Mucosa of gallbladder (tissue), 1 donor: ENCODE measurements around the gene ANXA1. TPM values are rescaled to one million over a fixed set of nuclear protein-coding genes. Genes with fewer than 3 reads are reported as not detected.

Experiments
- DNase-seq: peaks from one replicate; pipeline ENCODE4 v3.0.0-alpha.2; 2020; ENCODE audit warnings: low spot score
- total RNA-seq: library from RNA; stranded (reverse); gene quantifications from one replicate; pipeline ENCODE4 v1.2.1, GENCODE V29; 2021
- donor health status: DM: no; HTN: no; CAD: no.

Gene ANXA1
- total RNA-seq, 1 donor from 2014 or later, result 55.5 TPM

DNA sequence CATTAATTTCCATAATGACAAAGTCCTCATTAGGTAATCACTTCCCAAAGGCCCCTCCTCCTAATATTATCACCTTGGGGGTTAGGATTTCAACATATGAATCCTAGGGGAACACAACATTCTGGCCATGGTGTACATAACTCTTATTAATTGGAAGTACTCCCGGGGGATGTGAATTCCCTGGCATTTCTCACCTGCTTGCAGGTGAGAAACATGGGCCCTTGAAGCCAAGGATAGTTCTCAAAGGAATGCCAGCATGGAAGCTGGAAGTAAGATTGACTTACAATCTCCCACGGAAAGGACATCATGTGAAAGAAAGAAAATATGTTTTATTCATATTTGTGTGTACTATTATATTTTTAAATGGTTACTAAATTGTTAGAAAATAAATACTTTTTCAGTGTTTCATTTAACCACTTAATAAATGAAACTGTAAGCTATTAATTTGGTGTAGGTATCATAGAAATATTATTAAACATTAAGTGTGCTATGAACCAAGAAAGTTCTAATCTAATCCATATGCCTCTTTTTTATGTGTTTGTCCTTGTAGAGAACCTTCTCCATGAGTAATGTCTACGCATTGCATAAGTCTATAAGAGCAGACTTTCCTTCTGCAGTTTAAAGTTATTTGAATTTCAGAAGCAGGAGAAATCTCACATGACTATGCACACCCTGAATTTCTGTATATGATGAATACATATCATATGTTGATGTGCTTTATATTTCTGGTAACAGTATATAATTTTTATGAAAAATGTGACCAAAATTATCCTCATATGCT, 59.4 kb downstream of the ANXA1 start:
- no peak for DNase-seq

- DNase-seq, result no peak
Observed at GRCh38 chr9:73213300-73213699, 61.6 kb downstream of the ANXA1 start.

DNA sequence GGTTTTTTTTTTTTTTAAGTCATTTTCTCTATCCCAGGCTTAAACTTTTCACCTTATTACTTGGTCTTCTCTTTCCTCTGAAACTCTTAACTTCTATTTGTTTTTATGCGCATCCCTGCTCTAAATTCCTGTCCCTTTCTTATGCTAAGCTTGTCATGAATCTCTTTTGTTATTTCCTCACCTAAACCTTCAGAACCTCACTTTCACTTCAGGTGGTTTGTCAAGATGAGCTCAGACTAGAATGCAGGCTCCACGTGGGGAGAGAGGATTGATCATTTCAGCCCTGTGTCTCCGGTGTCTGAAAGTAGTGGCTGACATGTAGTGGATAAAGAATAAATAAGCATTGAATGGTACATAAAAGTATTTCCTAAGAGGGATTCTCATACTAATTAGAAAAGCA, 63.6 kb downstream of the ANXA1 start:
- DNase-seq, result no peak

DNA sequence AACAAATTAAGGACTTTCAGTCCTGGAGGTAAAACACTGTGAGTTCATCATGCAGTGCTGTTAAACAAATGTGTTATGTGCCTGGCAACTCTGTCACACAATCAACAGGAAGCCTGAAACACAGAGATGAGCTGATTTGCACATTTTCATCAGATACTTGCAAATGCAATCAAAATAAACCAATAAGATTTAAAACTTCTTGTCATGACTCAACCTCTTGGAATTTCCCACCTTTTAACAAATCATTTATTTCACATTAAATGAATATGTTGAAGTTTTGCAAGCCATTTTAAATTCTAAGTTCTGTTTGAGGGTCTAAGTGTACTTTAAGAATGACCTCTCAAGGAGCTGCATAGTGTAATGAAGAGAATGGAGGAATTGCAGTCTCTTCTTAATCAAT, 64.4 kb downstream of the ANXA1 start:
- DNase-seq, result no peak

Other genes starting within 250 kb of the ANXA1 start
- 452 TPM for gene ALDH1A1, start 198.8 kb upstream of the ANXA1 start, total RNA-seq